HFFc6 (cell line): ENCODE measurements around the gene CLCNKA. TPM values are rescaled to one million over a fixed set of nuclear protein-coding genes. Genes with fewer than 3 reads are reported as not detected.

Experiments used
- DNase-seq: peaks from one replicate; pipeline ENCODE4 v3.0.0-alpha.2; 2018
- H3K27ac Mint-ChIP-seq: 2 replicates; pipeline ENCODE4 v1.8.0; 2020; ENCODE audit warnings: mild to moderate bottlenecking, mixed read lengths
- H3K27me3 Mint-ChIP-seq: 2 replicates; pipeline ENCODE4 v1.8.0; 2021; ENCODE audit warnings: mild to moderate bottlenecking, moderate library complexity, mixed read lengths; ENCODE audit not compliant: insufficient read depth
- H3K36me3 Mint-ChIP-seq: 2 replicates; pipeline ENCODE4 v1.8.0; 2021; ENCODE audit warnings: low read depth, mixed read lengths
- H3K4me1 Mint-ChIP-seq: 2 replicates; pipeline ENCODE4 v1.8.0; 2020; ENCODE audit warnings: low read depth, mixed read lengths
- H3K4me3 Mint-ChIP-seq: 2 replicates; pipeline ENCODE4 v1.8.0; 2020; ENCODE audit warnings: mild to moderate bottlenecking, moderate library complexity, mixed read lengths
- H3K9me3 Mint-ChIP-seq: 2 replicates; pipeline ENCODE4 v1.8.0; 2020; ENCODE audit warnings: mild to moderate bottlenecking, mixed read lengths
- CTCF ChIP-seq: fragments of 200-600 bp; sonication (generic); IDR thresholded peaks from 2 replicates; pipeline ENCODE4 v1.5.0; 2021; ENCODE audit warnings: antibody characterized with exemption, mild to moderate bottlenecking
- total RNA-seq, 6 experiments: library from RNA; stranded (reverse); fragmentation: NEBNext Ultra II Directional; extraction: Animal tissue kit (Norgen Biotek cat#: 25700); gene quantifications; 2 replicates in 1 of 6; 3 replicates in 5 of 6; pipeline ENCODE4 v1.2.3, GENCODE V29; 2021

The CLCNKA gene
- total RNA-seq, 6 experiments from 2014 or later = not detected

GRCh38 chr1:16080422-16081150, 58.8 kb downstream of the CLCNKA start:
- Mint-ChIP-seq H3K9me3 (no peaks in the 10 kb centered on the region), H3K36me3 (no peaks in the 10 kb centered on the region), H3K4me3 (no peak overlapping the region), H3K27ac (no peak overlapping the region), H3K4me1 (peaks cover 31% of the 10 kb centered on the region), H3K27me3 (peaks cover 6% of the 10 kb centered on the region; the same call in 1 of the 2 replicates)
- no peak for DNase-seq
- no peak for TF ChIP-seq CTCF

DNA sequence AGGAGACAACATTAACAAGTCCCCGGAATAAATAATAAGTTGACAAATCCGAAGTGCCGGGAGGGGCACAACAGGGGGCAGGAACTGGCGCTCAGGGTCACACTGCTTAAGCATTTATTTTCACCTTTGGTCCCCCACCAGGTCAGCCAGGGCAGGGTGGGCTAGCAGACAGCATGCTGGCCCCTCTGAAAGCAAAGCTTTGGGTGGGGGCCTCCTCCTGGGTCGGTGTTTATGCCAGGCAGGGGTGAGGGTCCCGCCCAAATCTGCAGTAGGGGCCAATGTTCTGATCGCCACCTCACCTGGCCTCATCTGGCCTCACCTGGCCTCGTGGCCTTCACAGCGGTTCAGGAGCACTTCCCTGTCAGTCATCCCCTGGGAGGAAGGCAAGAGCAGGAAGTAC, 59.8 kb downstream of the CLCNKA start:
- H3K9me3 Mint-ChIP-seq = no peaks in the 10 kb centered on the region
- peaks cover 20% of the 10 kb centered on the region for H3K4me1 Mint-ChIP-seq
- no peak for DNase-seq
- H3K27me3 Mint-ChIP-seq = peaks cover 3% of the 10 kb centered on the region; the same call in 1 of the 2 replicates
- H3K4me3 Mint-ChIP-seq = no peak overlapping the region
- no peak for TF ChIP-seq CTCF
- H3K27ac Mint-ChIP-seq = no peak overlapping the region
- H3K36me3 Mint-ChIP-seq = no peaks in the 10 kb centered on the region

GRCh38 chr1:16082283-16083038, 60.6 kb downstream of the CLCNKA start:
- H3K27me3 Mint-ChIP-seq = no peaks in the 10 kb centered on the region
- H3K9me3 Mint-ChIP-seq = no peaks in the 10 kb centered on the region
- peak; percentile 47 for DNase-seq
- peaks cover 14% of the 10 kb centered on the region for H3K4me1 Mint-ChIP-seq
- no peaks in the 10 kb centered on the region for H3K36me3 Mint-ChIP-seq
- H3K4me3 Mint-ChIP-seq = no peak overlapping the region
- TF ChIP-seq CTCF = peak; percentile 96
- no peak overlapping the region for H3K27ac Mint-ChIP-seq

- peaks cover 11% of the 10 kb centered on the region for H3K4me1 Mint-ChIP-seq
- H3K27ac Mint-ChIP-seq = no peak overlapping the region
- TF ChIP-seq CTCF = no peak
- no peak overlapping the region for H3K4me3 Mint-ChIP-seq
- no peaks in the 10 kb centered on the region for H3K27me3 Mint-ChIP-seq
- H3K9me3 Mint-ChIP-seq = no peaks in the 10 kb centered on the region
- DNase-seq = no peak
- H3K36me3 Mint-ChIP-seq = no peaks in the 10 kb centered on the region
Observed at GRCh38 chr1:16083486-16083885, 61.6 kb downstream of the CLCNKA start.

Other genes with a start within 250 kb of the CLCNKA start
- gene UQCRHL, start 214.4 kb upstream of the CLCNKA start, total RNA-seq = 1 to 10 TPM in 5 of 6 experiments, under 1 TPM in 1; 0.75 to 1.8 (median 1.5) TPM
- 10 to 100 TPM; 25.7 to 30.2 (median 27.6) TPM for gene SPEN, start 174.3 kb upstream of the CLCNKA start, total RNA-seq
- 10 to 100 TPM; 22.5 to 25.4 (median 24.1) TPM for gene ZBTB17, start 45.9 kb upstream of the CLCNKA start, total RNA-seq
- not detected for gene SRARP, start 17.8 kb upstream of the CLCNKA start, total RNA-seq
- 10 to 100 TPM; 15.5 to 40.6 (median 33.0) TPM for gene HSPB7, start 4.0 kb upstream of the CLCNKA start, total RNA-seq
- gene CLCNKB, start 21.7 kb downstream of the CLCNKA start, total RNA-seq = under 1 TPM in 2 of 6 experiments, not detected in 4; 0.10 to 0.14 TPM
- gene FAM131C, start 51.6 kb downstream of the CLCNKA start, total RNA-seq = 1 to 10 TPM in 1 of 6 experiments, under 1 TPM in 5; 0.26 to 1.3 (median 0.74) TPM
- gene EPHA2, start 134.0 kb downstream of the CLCNKA start, total RNA-seq = 100 to 1,000 TPM in 1 of 6 experiments, 10 to 100 TPM in 5; 77.3 to 106 (median 81.2) TPM
- gene ARHGEF19, start 190.6 kb downstream of the CLCNKA start, total RNA-seq = 1 to 10 TPM; 5.5 to 9.0 (median 7.2) TPM
- 10 to 100 TPM in 1 of 6 experiments, 1 to 10 TPM in 5; 6.5 to 11.8 (median 7.5) TPM for gene CPLANE2, start 215.1 kb downstream of the CLCNKA start, total RNA-seq